ENCODE measurements around the gene GABRR3.

GABRR3 gene

GRCh38 chr3:97979610-97980009 is 55.5 kb downstream of the GABRR3 start:
- no peak overlapping the region for H3K4me3 ChIP-seq (ENCODE audit: low read depth, low read length)
- no peak for TF ChIP-seq CTCF (IDR thresholded peaks at IDR 0.05; ENCODE audit: insufficient read depth, low read depth, low read length, missing control alignments)
- DNase-seq (ENCODE audit: low read depth), result no peak

- TF ChIP-seq CTCF (IDR thresholded peaks at IDR 0.05; ENCODE audit: insufficient read depth, low read depth, low read length, missing control alignments), result no peak
- H3K4me3 ChIP-seq (ENCODE audit: low read depth, low read length), result no peak overlapping the region
- DNase-seq (ENCODE audit: low read depth), result no peak
These were observed 59.6 kb downstream of the GABRR3 start for GRCh38 chr3:97975466-97975865.

- DNase-seq (ENCODE audit: low read depth), result peak; percentile 19
- no peak overlapping the region for H3K4me3 ChIP-seq (ENCODE audit: low read depth, low read length)
- TF ChIP-seq CTCF (IDR thresholded peaks at IDR 0.05; ENCODE audit: insufficient read depth, low read depth, low read length, missing control alignments), result no peak
These were observed 60.1 kb downstream of the GABRR3 start for GRCh38 chr3:97974996-97975395.

GRCh38 chr3:97972976-97973375 is 62.1 kb downstream of the GABRR3 start:
- no peak for TF ChIP-seq CTCF (IDR thresholded peaks at IDR 0.05; ENCODE audit: insufficient read depth, low read depth, low read length, missing control alignments)
- no peak for DNase-seq (ENCODE audit: low read depth)
- H3K4me3 ChIP-seq (ENCODE audit: low read depth, low read length), result peak overlapping the region; percentile 92

GRCh38 chr3:97971679-97972567 is 63.2 kb downstream of the GABRR3 start, which contains the start of gene RIOX2:
TSS of gene RIOX2 (minus strand) at chr3:97972431. CDS start at chr3:97967593, 4,838 bp downstream.
- peak; percentile 3 for TF ChIP-seq CTCF (IDR thresholded peaks at IDR 0.05; ENCODE audit: insufficient read depth, low read depth, low read length, missing control alignments)
- peak; percentile 89 for DNase-seq (ENCODE audit: low read depth)
- H3K4me3 ChIP-seq (ENCODE audit: low read depth, low read length), result peak within 1 kb of the TSS; percentile 92

GRCh38 chr3:97970956-97971620 is 64.0 kb downstream of the GABRR3 start:
- DNase-seq (ENCODE audit: low read depth), result peak; percentile 21
- no peak for TF ChIP-seq CTCF (IDR thresholded peaks at IDR 0.05; ENCODE audit: insufficient read depth, low read depth, low read length, missing control alignments)
- H3K4me3 ChIP-seq (ENCODE audit: low read depth, low read length), result peak overlapping the region; percentile 92
